ENCODE measurements around the gene GRAMD1A. TPM values are rescaled to one million over a fixed set of nuclear protein-coding genes. Genes with fewer than 3 reads are reported as not detected.

Gene GRAMD1A
- total RNA-seq, 1 experiment from 2014 or later = 125 TPM

DNA sequence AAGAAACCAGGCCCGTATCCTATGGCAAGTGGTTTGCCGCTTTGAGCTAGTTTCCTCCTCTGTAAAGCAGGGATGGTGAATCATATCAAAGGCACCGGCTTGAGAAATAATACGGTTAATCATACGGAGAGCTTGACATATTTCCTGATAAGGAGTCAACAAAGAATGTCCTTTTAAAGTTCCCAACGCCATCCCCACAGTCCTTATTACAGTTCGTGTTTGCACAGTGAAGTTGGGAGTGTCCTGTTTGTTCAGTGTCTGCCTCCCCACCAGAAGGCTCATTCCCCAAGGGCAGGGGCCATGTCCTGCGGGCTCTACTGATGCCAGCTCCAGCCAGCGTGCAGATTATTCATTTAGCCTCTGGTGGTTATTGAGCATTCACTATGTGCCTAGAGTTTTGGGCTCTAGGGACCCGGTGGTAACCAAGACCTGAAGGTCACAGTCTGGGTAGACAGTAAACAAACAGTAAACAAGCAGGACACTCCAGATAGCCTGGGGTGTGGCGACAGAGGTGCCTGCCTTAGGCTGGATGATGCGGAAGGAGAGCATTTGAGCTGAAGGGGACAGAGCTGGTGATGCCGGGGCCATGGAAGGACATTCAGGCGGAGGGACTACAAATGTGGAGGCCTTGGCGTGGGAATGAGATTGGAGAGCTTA is 6.3 kb downstream of the GRAMD1A start:
- DNase-seq = no peak
- peaks cover 40% of the 10 kb centered on the region; the same call in 1 of the 2 replicates for H3K79me2 ChIP-seq (ENCODE audit: insufficient read depth, low read length)
- H2AK5ac ChIP-seq (ENCODE audit: insufficient read length, low read length) = no peak overlapping the region
- H3K4me2 ChIP-seq (ENCODE audit: insufficient read depth, insufficient read length, low read length) = no peak overlapping the region
- no peak overlapping the region for H3T11ph ChIP-seq (ENCODE audit: low read length)
- no peak overlapping the region for H4K5ac ChIP-seq (ENCODE audit: insufficient read length, low read depth, low read length)
- peaks cover 3% of the 10 kb centered on the region; the same call in 1 of the 2 replicates for H3K4me1 ChIP-seq (ENCODE audit: insufficient read depth, low read length)
- Mint-ChIP-seq H3K27ac (peak overlapping the region in 2 of 3 experiments; percentile 37 to 85; a peak in 4 of 7 replicates), H3K4me1 (peaks cover 23 to 28% of the 10 kb centered on the region in 2 experiments), H3K4me3 (no peak overlapping the region; a peak in 1 of 5 replicates), H3K36me3 (ENCODE audit: insufficient read depth in 1 of 3, low read depth in 3 of 3) (peaks cover 61 to 78% (median 72%) of the 10 kb centered on the region in 3 experiments), H3K9me3 (peaks cover 0 to 2% of the 10 kb centered on the region in 2 experiments; a peak in 3 of 5 replicates), H3K27me3 (ENCODE audit: low read depth) (no peaks in the 10 kb centered on the region; the same call in 1 of the 2 replicates)
- TF ChIP-seq, protein P1, sequence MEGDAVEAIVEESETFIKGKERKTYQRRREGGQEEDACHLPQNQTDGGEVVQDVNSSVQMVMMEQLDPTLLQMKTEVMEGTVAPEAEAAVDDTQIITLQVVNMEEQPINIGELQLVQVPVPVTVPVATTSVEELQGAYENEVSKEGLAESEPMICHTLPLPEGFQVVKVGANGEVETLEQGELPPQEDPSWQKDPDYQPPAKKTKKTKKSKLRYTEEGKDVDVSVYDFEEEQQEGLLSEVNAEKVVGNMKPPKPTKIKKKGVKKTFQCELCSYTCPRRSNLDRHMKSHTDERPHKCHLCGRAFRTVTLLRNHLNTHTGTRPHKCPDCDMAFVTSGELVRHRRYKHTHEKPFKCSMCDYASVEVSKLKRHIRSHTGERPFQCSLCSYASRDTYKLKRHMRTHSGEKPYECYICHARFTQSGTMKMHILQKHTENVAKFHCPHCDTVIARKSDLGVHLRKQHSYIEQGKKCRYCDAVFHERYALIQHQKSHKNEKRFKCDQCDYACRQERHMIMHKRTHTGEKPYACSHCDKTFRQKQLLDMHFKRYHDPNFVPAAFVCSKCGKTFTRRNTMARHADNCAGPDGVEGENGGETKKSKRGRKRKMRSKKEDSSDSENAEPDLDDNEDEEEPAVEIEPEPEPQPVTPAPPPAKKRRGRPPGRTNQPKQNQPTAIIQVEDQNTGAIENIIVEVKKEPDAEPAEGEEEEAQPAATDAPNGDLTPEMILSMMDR (conservative IDR thresholded peaks at IDR 0.05) = no peak
- no peak overlapping the region for H3K23ac ChIP-seq (ENCODE audit: insufficient read length, low read depth, low read length)
- H4K8ac ChIP-seq (replicated peaks; ENCODE audit: insufficient read length, low read depth, low read length) = no peak overlapping the region
- H2BK20ac ChIP-seq (ENCODE audit: low read depth, low read length, poor library complexity, severe bottlenecking) = no peak overlapping the region
- no peak overlapping the region for H2BK120ac ChIP-seq (ENCODE audit: low read depth, low read length, poor library complexity, severe bottlenecking)
- no peak overlapping the region for H3K4ac ChIP-seq (ENCODE audit: low read depth, low read length)
- H3K79me1 ChIP-seq (ENCODE audit: insufficient read depth, low read depth, low read length, poor library complexity, severe bottlenecking) = peaks cover 11% of the 10 kb centered on the region
- no CpG with 5 or more reads among the region's 15 CpGs for WGBS (ENCODE audit: extremely low coverage, insufficient read length, low lambda C conversion rate)
- H3K9ac ChIP-seq (ENCODE audit: extremely low read depth, insufficient read length, low read length) = no peak overlapping the region
- no peak overlapping the region for H3K14ac ChIP-seq (ENCODE audit: insufficient read depth, low read length)
- H2BK15ac ChIP-seq (ENCODE audit: low read depth, low read length) = no peak overlapping the region
- peaks cover 2% of the 10 kb centered on the region for H4K20me1 ChIP-seq (ENCODE audit: control insufficient read depth, insufficient read depth, insufficient read length)
- H3K27ac ChIP-seq (ENCODE audit: insufficient read length, low read depth, low read length) = no peak overlapping the region
- no peak overlapping the region for H2BK12ac ChIP-seq (ENCODE audit: insufficient read length, low read depth, low read length)
- H3K9me3 ChIP-seq (ENCODE audit: control insufficient read depth, low read depth, low read length) = no peaks in the 10 kb centered on the region
- H3K18ac ChIP-seq (ENCODE audit: insufficient read length, low read depth, low read length) = no peak overlapping the region
- no peaks in the 10 kb centered on the region for H3K27me3 ChIP-seq (ENCODE audit: insufficient read depth, low read length)
- H3K23me2 ChIP-seq (ENCODE audit: insufficient read length, low read depth, low read length, poor library complexity, severe bottlenecking) = no peaks in the 10 kb centered on the region
- H2BK5ac ChIP-seq (ENCODE audit: insufficient read length, low read length) = no peak overlapping the region
- no peak overlapping the region for H4K91ac ChIP-seq (ENCODE audit: insufficient read length, low read depth, low read length)
- H3K56ac ChIP-seq (ENCODE audit: insufficient read length, low read depth, low read length) = no peak overlapping the region
- H2AFZ ChIP-seq (ENCODE audit: low read length) = no peak overlapping the region
